Mesendoderm (in vitro differentiated cells): ENCODE data around the gene OTUB2.

ENCODE experiments used
- DNase-seq: peaks from one replicate; pipeline ENCODE4 v3.0.0; 2013
- H2AK5ac ChIP-seq: 2 replicates; pipeline ENCODE4 v1.6.1; 2013; ENCODE audit warnings: low read length, inconsistent platforms
- H2BK120ac ChIP-seq: 2 replicates; pipeline ENCODE4 v1.6.1; 2013; ENCODE audit warnings: low read depth, mild to moderate bottlenecking, low read length, moderate library complexity, mixed read lengths
- H2BK15ac ChIP-seq: replicated peaks from 2 replicates; pipeline ENCODE4 v1.6.1; 2013; ENCODE audit warnings: low read depth, mild to moderate bottlenecking, moderate library complexity
- H2BK5ac ChIP-seq: 2 replicates; pipeline ENCODE4 v1.6.1; 2013; ENCODE audit warnings: low read length, inconsistent platforms
- H3K18ac ChIP-seq: 2 replicates; pipeline ENCODE4 v1.6.1; 2013; ENCODE audit warnings: mild to moderate bottlenecking, low read length, mixed read lengths
- H3K23ac ChIP-seq: one replicate; pipeline ENCODE4 v1.6.1; 2013; ENCODE audit warnings: low read length
- H3K27ac ChIP-seq: 2 replicates; pipeline ENCODE4 v1.5.1; 2013; ENCODE audit warnings: low read depth, mild to moderate bottlenecking, inconsistent platforms, low read length, moderate library complexity
- H3K27me3 ChIP-seq: 2 replicates; pipeline ENCODE4 v1.6.1; 2013; ENCODE audit warnings: low read length, control low read depth, mild to moderate bottlenecking, inconsistent platforms; ENCODE audit not compliant: insufficient read depth, poor library complexity
- H3K36me3 ChIP-seq: 2 replicates; pipeline ENCODE4 v1.6.1; 2013; ENCODE audit warnings: low read length, inconsistent platforms; ENCODE audit not compliant: control insufficient read depth, insufficient read depth
- H3K4ac ChIP-seq: one replicate; pipeline ENCODE4 v1.6.1; 2013; ENCODE audit warnings: low read depth, mild to moderate bottlenecking, low read length, moderate library complexity
- H3K4me1 ChIP-seq: 2 replicates; pipeline ENCODE4 v1.6.1; 2013; ENCODE audit warnings: low read depth, low read length, inconsistent platforms; ENCODE audit not compliant: control insufficient read depth
- H3K4me2 ChIP-seq: 2 replicates; pipeline ENCODE4 v1.6.1; 2013; ENCODE audit warnings: low read length
- H3K4me3 ChIP-seq: 2 replicates; pipeline ENCODE4 v1.5.1; 2013; ENCODE audit warnings: mild to moderate bottlenecking, low read length
- H3K56ac ChIP-seq: one replicate; pipeline ENCODE4 v1.6.1; 2013; ENCODE audit warnings: low read length
- H3K79me1 ChIP-seq: 2 replicates; pipeline ENCODE4 v1.6.1; 2013; ENCODE audit warnings: low read length, inconsistent platforms
- H3K79me2 ChIP-seq: 2 replicates; pipeline ENCODE4 v1.6.1; 2013; ENCODE audit warnings: mild to moderate bottlenecking, low read length; ENCODE audit not compliant: control insufficient read depth, insufficient read depth
- H3K9ac ChIP-seq: 2 replicates; pipeline ENCODE4 v1.6.1; 2013; ENCODE audit warnings: low read length, inconsistent platforms
- H4K5ac ChIP-seq: one replicate; pipeline ENCODE4 v1.6.1; 2013; ENCODE audit warnings: low read length
- H4K8ac ChIP-seq: one replicate; pipeline ENCODE4 v1.6.1; 2013; ENCODE audit warnings: low read depth, mild to moderate bottlenecking, control low read depth, low read length, moderate library complexity
- WGBS: extraction: QIAGEN DNeasy Blood & Tissue Kit; methylation state at CpG from one replicate; pipeline ENCODE4 v1.1.7; 2013; ENCODE audit warnings: low lambda C conversion rate, missing lambda C conversion rate; ENCODE audit not compliant: insufficient coverage; ENCODE audit errors: extremely low coverage; 5-methylcytosine and 5-hydroxymethylcytosine counted together

OTUB2 gene

DNA sequence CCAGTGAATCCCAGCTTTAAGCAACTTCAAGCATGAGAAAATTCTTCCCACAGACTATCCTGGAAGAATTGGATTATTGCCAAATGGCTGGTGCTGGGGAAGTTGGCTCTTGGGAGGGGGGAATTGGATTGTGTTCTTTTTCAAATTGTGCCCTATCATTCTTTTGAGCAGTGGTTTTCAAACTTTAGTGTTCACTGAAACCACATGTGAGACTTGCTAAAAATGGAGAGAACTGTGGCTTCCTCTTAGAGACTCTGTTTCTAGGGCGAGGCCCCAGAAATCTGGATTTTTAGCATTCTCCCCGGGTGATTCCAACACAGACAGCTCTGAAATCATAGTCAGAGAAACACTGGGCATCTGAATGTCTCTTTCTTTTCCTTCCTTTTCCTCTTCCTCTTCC lies 14.3 kb upstream of the OTUB2 start:
- no peak overlapping the region for H3K56ac ChIP-seq
- WGBS, result no CpG with 5 or more reads among the region's 2 CpGs
- DNase-seq, result no peak

DNA sequence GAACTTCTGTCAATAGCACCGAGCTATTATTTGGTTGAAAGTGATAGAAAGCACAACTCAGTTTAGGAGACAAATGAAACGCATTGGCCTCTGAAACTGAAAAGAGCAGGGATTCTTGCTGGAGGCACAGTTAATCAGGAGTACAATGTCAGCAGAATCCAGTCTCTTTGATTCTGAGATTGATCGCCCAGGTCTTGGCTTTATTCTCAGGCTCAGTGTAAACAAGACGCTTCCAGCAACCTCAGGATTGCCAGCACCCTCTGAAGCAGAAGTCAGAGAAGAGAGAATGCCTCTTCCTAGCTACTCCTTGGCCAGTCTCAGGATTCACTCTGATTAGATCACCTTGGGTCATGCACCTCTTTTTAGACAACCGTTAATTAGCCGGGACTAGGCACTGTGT lies 11.8 kb upstream of the OTUB2 start:
- H2BK15ac ChIP-seq, result no peak overlapping the region
- H3K79me1 ChIP-seq, result no peaks in the 10 kb centered on the region
- no peak overlapping the region for H3K18ac ChIP-seq
- no peaks in the 10 kb centered on the region for H3K27me3 ChIP-seq
- no peaks in the 10 kb centered on the region for H3K36me3 ChIP-seq
- no peak overlapping the region for H4K5ac ChIP-seq
- H3K79me2 ChIP-seq, result no peaks in the 10 kb centered on the region
- no peak overlapping the region for H2AK5ac ChIP-seq
- H3K27ac ChIP-seq, result no peak overlapping the region
- DNase-seq, result no peak
- H3K4me1 ChIP-seq, result no peaks in the 10 kb centered on the region
- no peak overlapping the region for H3K56ac ChIP-seq
- no CpG with 5 or more reads among the region's 6 CpGs for WGBS
- H3K9ac ChIP-seq, result no peak overlapping the region
- H2BK5ac ChIP-seq, result no peak overlapping the region
- no peak overlapping the region for H3K23ac ChIP-seq
- H4K8ac ChIP-seq, result no peak overlapping the region
- H3K4me2 ChIP-seq, result no peak overlapping the region
- no peak overlapping the region for H2BK120ac ChIP-seq
- H3K4me3 ChIP-seq, result no peak overlapping the region
- no peak overlapping the region for H3K4ac ChIP-seq

More for the DNA sequence above, 14.3 kb upstream of the OTUB2 start:
- no peak overlapping the region for H3K4me3 ChIP-seq
- H3K79me2 ChIP-seq, result no peaks in the 10 kb centered on the region
- H3K9ac ChIP-seq, result no peak overlapping the region
- no peaks in the 10 kb centered on the region for H3K36me3 ChIP-seq
- no peaks in the 10 kb centered on the region for H3K27me3 ChIP-seq
- H3K18ac ChIP-seq, result no peak overlapping the region
- H4K5ac ChIP-seq, result no peak overlapping the region
- no peak overlapping the region for H2BK5ac ChIP-seq
- no peak overlapping the region for H2BK120ac ChIP-seq
- no peak overlapping the region for H3K4ac ChIP-seq
- H3K27ac ChIP-seq, result no peak overlapping the region
- H2BK15ac ChIP-seq, result no peak overlapping the region
- H3K79me1 ChIP-seq, result no peaks in the 10 kb centered on the region
- H3K23ac ChIP-seq, result no peak overlapping the region
- no peak overlapping the region for H4K8ac ChIP-seq
- no peak overlapping the region for H3K4me2 ChIP-seq
- no peaks in the 10 kb centered on the region for H3K4me1 ChIP-seq
- H2AK5ac ChIP-seq, result no peak overlapping the region

DNA sequence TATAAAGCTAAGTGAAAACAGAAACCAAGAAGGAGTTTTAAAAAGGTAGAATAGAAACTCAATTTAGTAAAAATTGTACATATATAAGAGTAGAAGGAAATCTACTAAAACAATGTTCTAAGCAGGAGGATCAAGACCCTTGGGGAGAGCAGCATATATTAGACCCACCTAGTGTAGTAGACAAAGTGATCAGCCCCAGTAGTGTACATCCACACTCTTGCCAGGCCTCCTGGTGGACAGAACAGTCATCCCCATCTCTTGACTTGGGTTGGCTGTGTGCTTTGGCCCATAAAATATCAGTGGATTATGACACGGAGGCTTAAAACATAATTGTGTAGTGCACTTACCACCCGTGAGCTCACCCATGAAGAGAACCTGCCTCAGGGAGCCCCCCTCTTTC lies 10.9 kb upstream of the OTUB2 start:
- Histone ChIP-seq H3K18ac (no peak overlapping the region), H3K27me3 (no peaks in the 10 kb centered on the region), H3K36me3 (no peaks in the 10 kb centered on the region), H3K56ac (no peak overlapping the region), H3K79me2 (no peaks in the 10 kb centered on the region), H3K23ac (no peak overlapping the region), H3K9ac (no peak overlapping the region), H3K4me1 (no peaks in the 10 kb centered on the region), H4K5ac (no peak overlapping the region), H4K8ac (no peak overlapping the region), H3K4me2 (no peak overlapping the region), H3K4ac (no peak overlapping the region), H2BK5ac (no peak overlapping the region), H2AK5ac (no peak overlapping the region), H3K27ac (no peak overlapping the region), H2BK120ac (no peak overlapping the region), H2BK15ac (no peak overlapping the region), H3K79me1 (no peaks in the 10 kb centered on the region), H3K4me3 (no peak overlapping the region)
- WGBS, result no CpG with 5 or more reads among the region's 2 CpGs
- no peak for DNase-seq

DNA sequence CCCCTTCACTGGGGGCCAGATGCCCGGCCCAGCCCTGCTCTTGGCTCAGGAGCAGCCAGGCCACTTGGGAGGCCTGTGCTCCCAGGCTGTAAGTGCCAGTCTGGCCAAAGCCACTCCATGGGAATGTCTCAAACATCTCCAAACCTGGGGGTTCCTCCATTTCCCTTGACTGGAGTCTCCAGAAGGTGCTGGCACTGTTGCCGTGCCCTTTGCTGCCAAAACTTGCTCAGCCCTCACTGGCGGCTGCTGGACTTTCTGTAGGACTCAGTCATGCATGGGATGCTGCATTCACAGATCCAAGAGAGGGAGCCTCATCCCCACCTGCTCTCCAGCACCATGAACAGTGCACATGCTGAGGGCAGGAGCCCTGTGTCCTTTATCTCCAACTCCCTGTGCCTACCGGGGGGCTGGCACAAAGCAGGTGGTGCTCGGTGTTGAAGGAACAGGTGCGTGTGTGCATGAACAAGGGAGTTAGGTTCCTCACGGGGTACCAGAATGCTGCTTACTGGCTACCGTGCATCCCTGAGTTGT lies 9.6 kb upstream of the OTUB2 start:
- Histone ChIP-seq H3K4me1 (no peaks in the 10 kb centered on the region), H2BK15ac (no peak overlapping the region), H3K56ac (no peak overlapping the region), H3K36me3 (no peaks in the 10 kb centered on the region), H4K8ac (no peak overlapping the region), H3K23ac (no peak overlapping the region), H3K79me2 (no peaks in the 10 kb centered on the region), H4K5ac (no peak overlapping the region), H3K4ac (no peak overlapping the region), H3K9ac (no peak overlapping the region), H3K18ac (no peak overlapping the region), H3K79me1 (no peaks in the 10 kb centered on the region), H3K4me2 (no peak overlapping the region), H2BK5ac (no peak overlapping the region), H2BK120ac (no peak overlapping the region), H3K27ac (no peak overlapping the region), H3K4me3 (no peak overlapping the region), H3K27me3 (no peaks in the 10 kb centered on the region), H2AK5ac (no peak overlapping the region)
- WGBS, result no CpG with 5 or more reads among the region's 8 CpGs
- DNase-seq, result no peak

DNA sequence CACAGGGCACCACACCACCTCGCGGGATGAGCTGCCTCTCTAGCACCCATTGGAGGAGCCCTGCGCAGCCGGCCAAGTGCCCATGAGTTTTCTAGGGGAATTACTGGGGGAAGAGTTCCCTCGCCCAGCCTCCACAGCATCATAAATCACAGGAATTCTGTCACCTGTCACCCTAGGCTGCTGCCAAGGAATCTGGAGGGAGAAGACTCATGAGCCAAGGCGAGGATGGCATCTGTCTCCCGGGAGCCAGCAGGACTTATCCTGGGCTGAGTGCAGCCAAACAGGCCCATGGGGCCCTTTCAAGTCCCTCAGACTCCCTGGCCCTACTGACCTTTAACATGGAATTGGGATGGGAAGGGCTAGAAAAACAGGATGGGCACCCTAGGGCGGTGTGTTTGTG lies 7.8 kb upstream of the OTUB2 start:
- Histone ChIP-seq H2BK15ac (no peak overlapping the region), H3K27me3 (no peaks in the 10 kb centered on the region), H3K4me2 (no peak overlapping the region), H3K27ac (no peak overlapping the region), H4K5ac (no peak overlapping the region), H4K8ac (no peak overlapping the region), H2BK5ac (no peak overlapping the region), H3K79me1 (no peaks in the 10 kb centered on the region), H3K4me3 (no peak overlapping the region), H2BK120ac (no peak overlapping the region), H3K36me3 (no peaks in the 10 kb centered on the region), H2AK5ac (no peak overlapping the region), H3K18ac (no peak overlapping the region), H3K79me2 (no peaks in the 10 kb centered on the region), H3K4me1 (no peaks in the 10 kb centered on the region), H3K23ac (no peak overlapping the region), H3K56ac (no peak overlapping the region), H3K9ac (no peak overlapping the region), H3K4ac (no peak overlapping the region)
- DNase-seq, result no peak
- WGBS, result no CpG with 5 or more reads among the region's 8 CpGs

DNA sequence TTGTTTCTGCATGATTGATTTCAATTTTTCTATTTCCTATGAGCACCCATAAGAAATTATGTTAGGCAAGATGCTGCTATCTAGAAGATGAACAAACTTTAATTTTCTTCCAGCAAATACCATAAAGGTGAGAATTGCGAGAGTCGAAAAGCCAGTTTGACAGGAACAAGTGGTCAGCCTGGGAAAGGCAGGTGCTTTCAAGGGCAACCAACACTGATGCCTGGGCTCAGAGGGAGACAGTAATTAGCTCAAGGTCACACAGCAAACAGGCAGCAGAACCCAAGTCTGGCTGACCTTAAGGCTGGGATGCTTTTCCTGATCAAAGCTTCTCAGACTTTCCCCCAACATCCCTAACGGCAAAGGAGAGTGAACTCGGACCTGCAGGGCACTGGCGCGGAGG lies 6.8 kb upstream of the OTUB2 start:
- Histone ChIP-seq H3K4me2 (no peak overlapping the region), H3K27me3 (no peaks in the 10 kb centered on the region), H3K79me2 (no peaks in the 10 kb centered on the region), H2BK15ac (no peak overlapping the region), H3K36me3 (no peaks in the 10 kb centered on the region), H4K5ac (no peak overlapping the region), H3K18ac (no peak overlapping the region), H2BK120ac (no peak overlapping the region), H4K8ac (no peak overlapping the region), H3K9ac (no peak overlapping the region), H3K4me1 (no peaks in the 10 kb centered on the region), H3K23ac (no peak overlapping the region), H2AK5ac (no peak overlapping the region), H2BK5ac (no peak overlapping the region), H3K4me3 (no peak overlapping the region), H3K27ac (no peak overlapping the region), H3K4ac (no peak overlapping the region), H3K79me1 (no peaks in the 10 kb centered on the region), H3K56ac (no peak overlapping the region)
- DNase-seq, result no peak
- WGBS, result no CpG with 5 or more reads among the region's 6 CpGs
